HepG2 (cell line): ENCODE measurements around the gene CLDN4. TPM values are rescaled to one million over a fixed set of nuclear protein-coding genes. Genes with fewer than 3 reads are reported as not detected.

Source experiments
- ATF3 ChIP-seq: sonication (generic); formaldehyde crosslinking; IDR thresholded peaks from 2 replicates; pipeline ENCODE4 v1.4.0; 2020; ENCODE audit warnings: missing genetic modification reagents
- BCL6 ChIP-seq: IDR thresholded peaks from 2 replicates; pipeline ENCODE4 v1.6.1; 2016; ENCODE audit warnings: missing genetic modification reagents, missing compliant biosample characterization
- EP300 ChIP-seq, 3 experiments: sonication (generic) in 1 of 3; formaldehyde crosslinking in 1 of 3; IDR thresholded peaks; 2 replicates each; pipeline versions ENCODE4 v1.5.1 to v1.6.1; 2011 to 2020; ENCODE audit warnings: low read depth in 2 of 3, low read length in 2 of 3, borderline replicate concordance in 1 of 3, improper control_type of control experiment in 1 of 3, mild to moderate bottlenecking in 1 of 3, missing genetic modification reagents in 1 of 3, moderate library complexity in 1 of 3
- GATAD2A ChIP-seq: IDR thresholded peaks from 2 replicates; pipeline ENCODE4 v1.6.1; 2016
- IKZF4 ChIP-seq: sonication (generic); formaldehyde crosslinking; IDR thresholded peaks from 2 replicates; pipeline ENCODE4 v1.5.1; 2020; ENCODE audit warnings: borderline replicate concordance, mild to moderate bottlenecking, low read depth, missing genetic modification reagents; ENCODE audit errors: not compliant biosample characterization
- KLF11 ChIP-seq: IDR thresholded peaks from 2 replicates; pipeline ENCODE4 v1.6.1; 2016; ENCODE audit warnings: missing compliant biosample characterization
- KLF12 ChIP-seq: sonication (generic); formaldehyde crosslinking; IDR thresholded peaks from 2 replicates; pipeline ENCODE4 v1.4.0; 2020; ENCODE audit warnings: missing genetic modification reagents, borderline replicate concordance
- KLF16 ChIP-seq, 2 experiments: sonication (generic) in 1 of 2; formaldehyde crosslinking in 1 of 2; IDR thresholded peaks; 2 replicates each; pipeline versions ENCODE4 v1.6.1 to v1.8.0; 2016 to 2023; ENCODE audit warnings: missing genetic modification reagents in 2 of 2, missing compliant biosample characterization in 1 of 2
- TEF ChIP-seq: sonication (generic); formaldehyde crosslinking; IDR thresholded peaks from 2 replicates; pipeline ENCODE4 v1.5.0; 2020; ENCODE audit warnings: missing genetic modification reagents
- ZBTB14 ChIP-seq: sonication (generic); formaldehyde crosslinking; IDR thresholded peaks from 2 replicates; pipeline ENCODE4 v1.4.0; 2020; ENCODE audit warnings: missing genetic modification reagents
- ZMYM3 ChIP-seq: sonication (generic); formaldehyde crosslinking; IDR thresholded peaks from 2 replicates; pipeline ENCODE4 v1.5.1; 2020; ENCODE audit warnings: mild to moderate bottlenecking, missing genetic modification reagents
- ZNF207 ChIP-seq: fragments of 450-650 bp; IDR thresholded peaks from 2 replicates; pipeline ENCODE4 v1.6.1; 2016; ENCODE audit warnings: antibody characterized with exemption, borderline replicate concordance
- ZNF501 ChIP-seq: sonication (generic); formaldehyde crosslinking; IDR thresholded peaks from 2 replicates; pipeline ENCODE4 v1.5.1; 2020; ENCODE audit warnings: mild to moderate bottlenecking, moderate library complexity, missing genetic modification reagents
- ZNF646 ChIP-seq: sonication (generic); formaldehyde crosslinking; IDR thresholded peaks from 2 replicates; pipeline ENCODE4 v1.9.0; 2021; ENCODE audit warnings: mild to moderate bottlenecking, missing genetic modification reagents
- polyA plus RNA-seq, 8 experiments: library from polyadenylated mRNA; depleted of rRNA in 3 of 8; stranded (reverse) in 7 of 8; unstranded in 1 of 8; fragments of >200 nt; fragmentation: Illumina TruSeq in 4 of 8; extraction: Trizol in 4 of 8; gene quantifications; 2 replicates each; pipeline versions ENCODE4 v1.2.1 to v1.2.3, GENCODE V29; 2011 to 2016; ENCODE audit warnings: low read depth in 4 of 8, missing spikeins in 1 of 8, mixed read lengths in 1 of 8; ENCODE audit not compliant: insufficient read depth in 1 of 8
- total RNA-seq, 5 experiments: library from RNA; depleted of rRNA; stranded (reverse); fragments of >200 nt; fragmentation: Illumina TruSeq; extraction: Trizol; gene quantifications; 2 replicates each; pipeline ENCODE4 v1.2.3, GENCODE V29; 2016; ENCODE audit warnings: low read depth in 1 of 5

CLDN4 gene
- total and polyA plus RNA-seq, 2 of the 13 experiments (the other 11 are each of a cell fraction or from before 2014, with no cell fraction given) = 28.2 to 35.7 TPM

- TF ChIP-seq TEF (CRISPR knock-in tag) (no peak), KLF16 (CRISPR knock-in tag; IDR thresholded peaks at IDR 0.05) (no peak; a peak in 1 of 4 replicates), ZNF207 (no peak), KLF11 (CRISPR knock-in tag) (no peak), IKZF4 (CRISPR knock-in tag) (no peak), KLF12 (CRISPR knock-in tag) (no peak), BCL6 (CRISPR knock-in tag) (no peak), ZNF646 (CRISPR knock-in tag) (no peak; the same call in 1 of the 2 replicates), ZMYM3 (CRISPR knock-in tag) (peak; percentile 43; the same call in 1 of the 2 replicates), ATF3 (no peak), EP300 (IDR thresholded peaks at IDR 0.05; ENCODE audit: low read depth in 2 of 2, low read length in 2 of 2) (peak in 1 of 2 experiments; percentile 15; a peak in 1 of 4 replicates), EP300 (CRISPR knock-in tag; IDR thresholded peaks at IDR 0.05; ENCODE audit: borderline replicate concordance) (no peak), ZBTB14 (CRISPR knock-in tag) (no peak), ZNF501 (CRISPR knock-in tag) (no peak; the same call in 1 of the 2 replicates), GATAD2A (no peak; the same call in 1 of the 2 replicates)
Observed at GRCh38 chr7:73830681-73831583, at the start of gene CLDN4 (continued).
